ENCODE results near the gene BABAM2.

- no peak for TF ChIP-seq CTCF (IDR thresholded peaks at IDR 0.05; ENCODE audit: low read depth, low read length)
- no peak for TF ChIP-seq MAX (IDR thresholded peaks at IDR 0.05; ENCODE audit: low read depth, low read length)
These were observed 464.5 kb downstream of the BABAM2 start for GRCh38 chr2:28354920-28355520.
